ENCODE measurements around the gene TUBD1. TPM values are rescaled to one million over a fixed set of nuclear protein-coding genes. Genes with fewer than 3 reads are reported as not detected.
"Not testable (repeated sequence)": the region's sequence is repeated elsewhere in the genome, so short reads cannot be mapped to it uniquely, and the experiment has no call there.

The TUBD1 gene
- total RNA-seq = 6.0 to 10.5 TPM (median 6.0 TPM) in 3 replicates
- long read RNA-seq, transcript TUBD1-201 (9 exons, 2,490 nt) = major isoform, 5 of 8 reads
- long read RNA-seq, partial matches to known transcripts = 0 of 8 reads
- long read RNA-seq, other reads (novel, unspliced or antisense) = 3 of 8 reads

GRCh38 chr17:59892924-59893675 lies at the start of gene TUBD1, which contains the start of gene RPS6KB1:
TSS of gene TUBD1 (minus strand) at chr17:59892943. CDS start at chr17:59891002, 1,941 bp downstream.
TSS of gene RPS6KB1 (plus strand) at chr17:59893121. CDS start at chr17:59893185, 64 bp downstream.
- H3K36me3 Mint-ChIP-seq (ENCODE audit: low read depth) = peaks cover 2% of the 10 kb centered on the region
- peak; percentile 96 for DNase-seq (ENCODE audit: low spot score)
- H3K4me3 Mint-ChIP-seq (ENCODE audit: unreplicated experiment) = peak within 1 kb of the TSS; percentile 96
- no peaks in the 10 kb centered on the region for H3K9me3 Mint-ChIP-seq (ENCODE audit: low read depth)
- no peaks in the 10 kb centered on the region for H3K27me3 Mint-ChIP-seq (ENCODE audit: low read depth)
- peaks cover 39% of the 10 kb centered on the region for H3K4me1 Mint-ChIP-seq (ENCODE audit: low read depth)
- peak within 1 kb of the TSS; percentile 96 for H3K27ac Mint-ChIP-seq (ENCODE audit: unreplicated experiment)
- no peak for TF ChIP-seq CTCF (IDR thresholded peaks at IDR 0.05)

DNA sequence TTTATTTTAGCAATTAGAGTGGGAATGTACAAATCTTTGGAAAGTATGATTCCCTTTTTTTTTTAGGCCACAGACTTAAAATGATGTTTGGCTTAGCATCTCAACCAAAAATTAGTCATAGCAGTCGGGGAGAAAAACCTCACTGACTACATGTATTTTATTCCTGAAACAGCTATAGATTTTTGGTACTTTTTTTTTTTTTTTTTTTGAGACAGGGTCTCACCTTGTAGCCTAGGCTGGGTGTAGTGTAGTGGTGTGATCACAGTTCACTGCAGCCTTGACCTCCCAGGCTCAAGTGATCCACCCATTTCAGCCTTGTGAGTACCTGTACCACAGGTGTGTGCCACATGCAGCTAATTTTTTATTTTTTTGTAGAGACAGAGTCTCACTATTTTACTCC lies 48.4 kb upstream of the TUBD1 start:
- no peak for DNase-seq (ENCODE audit: low spot score)
- H3K27me3 Mint-ChIP-seq (ENCODE audit: low read depth) = no peaks in the 10 kb centered on the region
- TF ChIP-seq CTCF (IDR thresholded peaks at IDR 0.05) = no peak
- no peaks in the 10 kb centered on the region for H3K9me3 Mint-ChIP-seq (ENCODE audit: low read depth)
- H3K27ac Mint-ChIP-seq (ENCODE audit: unreplicated experiment) = no peak overlapping the region
- peaks cover 28% of the 10 kb centered on the region for H3K36me3 Mint-ChIP-seq (ENCODE audit: low read depth)
- no peak overlapping the region for H3K4me3 Mint-ChIP-seq (ENCODE audit: unreplicated experiment)
- no peaks in the 10 kb centered on the region for H3K4me1 Mint-ChIP-seq (ENCODE audit: low read depth)

DNA sequence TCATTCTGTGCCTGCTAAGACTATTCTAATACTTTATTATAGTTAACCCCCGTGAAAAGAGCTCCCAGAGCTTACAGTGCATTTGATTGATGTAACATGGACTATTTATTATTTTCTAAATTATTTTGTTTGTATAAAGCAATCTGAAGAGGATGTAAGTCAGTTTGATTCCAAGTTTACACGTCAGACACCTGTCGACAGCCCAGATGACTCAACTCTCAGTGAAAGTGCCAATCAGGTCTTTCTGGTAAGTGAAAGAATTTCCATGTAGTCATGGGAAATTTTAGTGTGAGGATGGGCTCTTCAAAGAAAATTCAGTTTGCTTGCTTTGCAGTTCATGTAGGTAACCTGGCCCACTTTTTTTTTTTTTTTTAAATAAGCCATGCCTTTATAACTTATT lies 48.0 kb upstream of the TUBD1 start:
- peaks cover 26% of the 10 kb centered on the region for H3K36me3 Mint-ChIP-seq (ENCODE audit: low read depth)
- not testable (repeated sequence) for H3K9me3 Mint-ChIP-seq (ENCODE audit: low read depth); H3K27me3 Mint-ChIP-seq (ENCODE audit: low read depth); H3K4me3 Mint-ChIP-seq (ENCODE audit: unreplicated experiment); H3K4me1 Mint-ChIP-seq (ENCODE audit: low read depth); DNase-seq (ENCODE audit: low spot score); H3K27ac Mint-ChIP-seq (ENCODE audit: unreplicated experiment)

GRCh38 chr17:59933317-59933716 lies 40.6 kb upstream of the TUBD1 start:
- peaks cover 41% of the 10 kb centered on the region for H3K36me3 Mint-ChIP-seq (ENCODE audit: low read depth)
- H3K27ac Mint-ChIP-seq (ENCODE audit: unreplicated experiment); H3K4me3 Mint-ChIP-seq (ENCODE audit: unreplicated experiment): not testable (repeated sequence)

DNA sequence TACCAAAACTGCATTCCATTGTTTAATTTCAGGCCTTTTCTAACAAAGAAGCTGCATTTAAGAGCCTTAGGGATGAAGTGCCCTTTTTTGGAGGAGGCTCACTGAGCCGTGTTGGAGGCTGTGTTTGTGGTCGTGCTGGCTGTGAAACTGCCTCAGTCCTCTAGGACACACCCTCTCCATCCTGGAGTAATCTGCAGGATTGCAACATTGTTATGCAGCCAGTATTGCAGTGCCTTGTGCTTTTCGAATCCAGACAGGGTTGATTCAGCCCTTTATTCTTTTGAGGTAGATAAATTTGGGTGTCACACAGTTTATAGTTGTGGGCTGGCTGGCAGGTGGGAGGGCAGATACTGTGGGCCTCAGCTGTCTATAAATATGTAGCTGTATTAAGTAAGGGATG lies 38.0 kb upstream of the TUBD1 start:
- DNase-seq (ENCODE audit: low spot score); H3K4me1 Mint-ChIP-seq (ENCODE audit: low read depth); H3K4me3 Mint-ChIP-seq (ENCODE audit: unreplicated experiment); H3K27me3 Mint-ChIP-seq (ENCODE audit: low read depth); H3K9me3 Mint-ChIP-seq (ENCODE audit: low read depth): not testable (repeated sequence)
- peaks cover 42% of the 10 kb centered on the region for H3K36me3 Mint-ChIP-seq (ENCODE audit: low read depth)
- peak overlapping the region; percentile 27 for H3K27ac Mint-ChIP-seq (ENCODE audit: unreplicated experiment)

More at GRCh38 chr17:59933317-59933716, 40.6 kb upstream of the TUBD1 start:
- not testable (repeated sequence) for H3K9me3 Mint-ChIP-seq (ENCODE audit: low read depth); DNase-seq (ENCODE audit: low spot score); H3K27me3 Mint-ChIP-seq (ENCODE audit: low read depth); H3K4me1 Mint-ChIP-seq (ENCODE audit: low read depth)

DNA sequence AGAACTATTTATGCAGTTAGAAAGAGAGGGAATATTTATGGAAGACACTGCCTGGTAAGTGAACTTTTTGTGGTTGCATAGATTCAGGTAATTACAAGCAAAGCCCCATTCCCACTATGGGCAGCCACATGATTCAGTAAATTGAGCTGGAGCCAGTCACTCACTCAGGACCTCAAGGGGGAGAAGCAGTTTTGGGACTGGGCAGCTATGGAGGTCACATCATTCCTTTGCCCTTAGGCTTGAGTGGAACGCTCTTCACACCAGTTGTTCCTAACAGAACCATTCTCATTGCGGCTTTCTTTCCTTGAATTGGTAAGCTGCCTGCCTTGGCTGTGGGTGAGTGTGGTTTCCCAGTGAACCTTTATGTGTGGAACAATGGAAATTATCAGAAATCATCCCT lies 37.4 kb upstream of the TUBD1 start:
- not testable (repeated sequence) for H3K4me1 Mint-ChIP-seq (ENCODE audit: low read depth); H3K4me3 Mint-ChIP-seq (ENCODE audit: unreplicated experiment); H3K27ac Mint-ChIP-seq (ENCODE audit: unreplicated experiment); DNase-seq (ENCODE audit: low spot score); H3K27me3 Mint-ChIP-seq (ENCODE audit: low read depth); H3K9me3 Mint-ChIP-seq (ENCODE audit: low read depth)
- peaks cover 42% of the 10 kb centered on the region for H3K36me3 Mint-ChIP-seq (ENCODE audit: low read depth)

GRCh38 chr17:59920637-59921036 lies 27.9 kb upstream of the TUBD1 start:
- peaks cover 21% of the 10 kb centered on the region for H3K36me3 Mint-ChIP-seq (ENCODE audit: low read depth)
- DNase-seq (ENCODE audit: low spot score) = peak; percentile 28
- not testable (repeated sequence) for H3K27me3 Mint-ChIP-seq (ENCODE audit: low read depth); H3K4me3 Mint-ChIP-seq (ENCODE audit: unreplicated experiment); H3K27ac Mint-ChIP-seq (ENCODE audit: unreplicated experiment); H3K4me1 Mint-ChIP-seq (ENCODE audit: low read depth); H3K9me3 Mint-ChIP-seq (ENCODE audit: low read depth)
